Panc1 (cell line): Measurements from ENCODE around the gene TMEM258.

Experiments used
- CTCF ChIP-seq: fragments of 450-650 bp; IDR thresholded peaks from 2 replicates; pipeline ENCODE4 v1.5.1; 2017; ENCODE audit warnings: mild to moderate bottlenecking
- POLR2AphosphoS5 ChIP-seq: IDR thresholded peaks from 2 replicates; pipeline ENCODE4 v1.6.1; 2012; ENCODE audit warnings: mild to moderate bottlenecking, low read depth, low read length, moderate library complexity
- REST ChIP-seq, 2 experiments: IDR thresholded peaks; 2 replicates each; pipeline ENCODE4 v1.6.1; 2011 to 2012; ENCODE audit warnings: low read depth in 2 of 2, control low read depth in 1 of 2, low read length in 1 of 2, mild to moderate bottlenecking in 1 of 2, moderate library complexity in 1 of 2; ENCODE audit not compliant: insufficient read depth in 1 of 2
- TCF7L2 ChIP-seq: IDR thresholded peaks from 2 replicates; pipeline ENCODE4 v1.6.1; 2011; ENCODE audit warnings: mild to moderate bottlenecking, low read depth, low read length, inconsistent platforms

GRCh38 chr11:61782841-61783240 is 9.6 kb downstream of the TMEM258 start:
- no peak for TF ChIP-seq CTCF
- no peak for TF ChIP-seq POLR2AphosphoS5
- TF ChIP-seq REST (IDR thresholded peaks at IDR 0.05; ENCODE audit: insufficient read depth in 1 of 2, low read depth in 2 of 2, low read length in 1 of 2): no peak
- TF ChIP-seq TCF7L2: no peak
